ENCODE measurements around the gene PAGR1. TPM values are rescaled to one million over a fixed set of nuclear protein-coding genes. Genes with fewer than 3 reads are reported as not detected.
A peak's percentile ranks its signal among the peaks of the same experiment; 100 is the strongest.

The PAGR1 gene
- total and polyA plus RNA-seq, 9 of the 15 experiments (the other 6 are each of a cell fraction or from before 2014, with no cell fraction given) = 1.4 to 58.2 (median 16.8) TPM

DNA sequence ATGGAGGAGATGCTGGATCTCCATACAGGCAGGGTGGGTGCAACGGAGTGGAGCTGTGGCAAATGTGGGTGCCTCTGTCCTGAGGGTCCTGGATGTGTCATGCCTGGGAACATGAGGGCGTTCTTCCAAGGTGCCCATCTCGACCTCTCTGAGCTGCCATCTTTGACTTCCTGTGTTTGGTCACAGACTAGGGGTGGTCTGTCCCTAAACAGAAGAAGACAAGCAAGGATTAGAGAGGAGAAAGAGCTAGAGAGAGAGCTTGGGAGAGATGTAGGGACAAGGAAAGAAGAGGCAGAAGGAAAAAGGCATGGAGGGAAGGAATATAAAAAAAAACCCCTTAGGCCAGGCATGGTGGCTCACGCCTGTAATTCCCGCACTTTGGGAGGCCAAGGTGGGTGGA, 41.2 kb upstream of the PAGR1 start:
- 31% methylated on average over 5 of the region's 5 CpGs for WGBS (ENCODE audit: insufficient coverage, low coverage, missing lambda C conversion rate)
- Histone ChIP-seq H4K20me1 (replicated peaks; ENCODE audit: control insufficient read depth, insufficient read depth, low read length) (no peaks in the 10 kb centered on the region), H3K4me1 (replicated peaks in 1 of 2; ENCODE audit: control insufficient read depth in 2 of 2, insufficient read depth in 2 of 2, low read length in 2 of 2) (peaks cover 0 to 2% of the 10 kb centered on the region in 2 experiments; a peak in 2 of 5 replicates), H3K27ac (ENCODE audit: extremely low read depth, low read depth, low read length) (no peak overlapping the region), H3K27me3 (ENCODE audit: control insufficient read depth in 2 of 2, insufficient read depth in 2 of 2, low read length in 2 of 2) (peaks cover 13 to 21% of the 10 kb centered on the region in 2 experiments; a peak in 4 of 5 replicates), H2AFZ (ENCODE audit: low read depth, low read length) (no peak overlapping the region), H3K9me1 (ENCODE audit: control insufficient read depth, insufficient read depth, low read length) (no peaks in the 10 kb centered on the region), H3K9ac (ENCODE audit: insufficient read depth in 1 of 2, low read depth in 2 of 2, low read length in 2 of 2) (no peak overlapping the region), H3K4me3 (no peak overlapping the region), H3K9me3 (replicated peaks; ENCODE audit: control insufficient read depth, insufficient read depth, low read depth, low read length) (no peaks in the 10 kb centered on the region), H3K79me2 (ENCODE audit: control insufficient read depth, insufficient read depth, low read length) (no peaks in the 10 kb centered on the region), H3K36me3 (ENCODE audit: control insufficient read depth, insufficient read depth, low read length) (no peaks in the 10 kb centered on the region), H3K4me2 (ENCODE audit: insufficient read depth, low read length) (no peak overlapping the region)
- TF ChIP-seq ZNF134 (CRISPR knock-in tag; conservative IDR thresholded peaks at IDR 0.05) (peak; percentile 69), ZFPM2 (CRISPR knock-in tag; IDR thresholded peaks at IDR 0.05) (no peak)
- DNase-seq (ENCODE audit: extremely low read depth in 1 of 4, low spot score in 3 of 4) (no peak), FAIRE-seq (no peak), ATAC-seq (no peak)
- CTCF ChIA-PET (ENCODE audit: low intra/inter-chr PET ratio) = no interaction called here
- BruUV-seq (replicated peaks) = no TSS peak
- POLR2A ChIA-PET = interaction anchor here (1.0 to 2.8 kb wide), 2 partner anchors 10 to 15 kb away, joined by 3 to 10 read pairs; no protein-coding TSS in a partner anchor
- in situ Hi-C loops (cut with MboI) (no loop called here), intact Hi-C loops (cut with micrococcal nuclease) (no loop called here)

DNA sequence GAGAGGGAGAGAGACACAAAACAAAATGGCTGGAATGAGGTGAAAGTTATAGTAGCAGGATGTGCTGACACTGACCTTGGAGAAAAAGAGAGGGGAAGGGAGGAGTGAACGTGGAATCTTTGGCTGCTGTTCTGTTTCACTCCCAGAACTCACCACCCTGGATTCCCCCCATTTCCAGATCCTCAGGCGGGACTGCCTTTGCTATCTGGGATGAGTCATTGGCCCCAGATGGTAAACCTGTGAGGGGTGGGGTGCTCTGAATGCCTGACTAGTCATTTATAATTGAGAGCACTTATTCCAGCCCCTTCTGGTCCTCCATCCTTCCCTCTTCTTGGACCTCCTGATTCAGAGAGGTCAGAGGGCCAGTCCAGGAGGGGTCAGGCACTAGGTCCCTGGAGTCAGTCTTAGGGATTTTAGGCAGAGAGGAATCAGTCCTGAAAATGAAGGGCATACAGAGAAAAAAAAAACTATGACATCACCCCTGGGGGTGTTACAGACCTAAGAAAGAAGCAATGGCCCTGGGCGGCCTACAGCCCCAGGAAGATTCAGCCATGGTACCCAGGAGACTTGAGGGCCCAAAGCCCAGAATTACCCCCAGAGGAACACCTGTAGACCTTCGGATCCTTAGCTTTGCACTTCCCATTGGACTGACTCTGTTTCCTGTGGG, 40.1 kb upstream of the PAGR1 start:
- Histone ChIP-seq H3K9me1 (ENCODE audit: control insufficient read depth, insufficient read depth, low read length) (no peaks in the 10 kb centered on the region), H3K9ac (ENCODE audit: insufficient read depth in 1 of 2, low read depth in 2 of 2, low read length in 2 of 2) (no peak overlapping the region), H3K79me2 (ENCODE audit: control insufficient read depth, insufficient read depth, low read length) (no peaks in the 10 kb centered on the region), H4K20me1 (replicated peaks; ENCODE audit: control insufficient read depth, insufficient read depth, low read length) (0 out of 2 replicates have a peak, but pooled peaks cover 3% of the 10 kb centered on the region), H3K4me1 (replicated peaks in 1 of 2; ENCODE audit: control insufficient read depth in 2 of 2, insufficient read depth in 2 of 2, low read length in 2 of 2) (peaks cover 0 to 2% of the 10 kb centered on the region in 2 experiments; a peak in 2 of 5 replicates), H3K4me2 (ENCODE audit: insufficient read depth, low read length) (no peak overlapping the region), H3K4me3 (no peak overlapping the region), H3K9me3 (replicated peaks; ENCODE audit: control insufficient read depth, insufficient read depth, low read depth, low read length) (no peaks in the 10 kb centered on the region), H3K36me3 (ENCODE audit: control insufficient read depth, insufficient read depth, low read length) (no peaks in the 10 kb centered on the region), H3K27ac (ENCODE audit: extremely low read depth, low read depth, low read length) (no peak overlapping the region), H3K27me3 (ENCODE audit: control insufficient read depth in 2 of 2, insufficient read depth in 2 of 2, low read length in 2 of 2) (peaks cover 22 to 33% of the 10 kb centered on the region in 2 experiments; a peak in 4 of 5 replicates), H2AFZ (ENCODE audit: low read depth, low read length) (no peak overlapping the region)
- ChIA-PET POLR2A (interaction anchor here (1.0 kb wide), 1 partner anchor 14 kb away, joined by 3 read pairs; no protein-coding TSS in a partner anchor), CTCF (ENCODE audit: low intra/inter-chr PET ratio) (no interaction called here)
- ATAC-seq (peak; percentile 71), FAIRE-seq (peak; percentile 72), DNase-seq (ENCODE audit: extremely low read depth in 1 of 4, low spot score in 3 of 4) (peak; percentile 38 to 54 (median 50))
- intact Hi-C loops (cut with micrococcal nuclease) (no loop called here), in situ Hi-C loops (cut with MboI) (no loop called here)
- 14% methylated on average over 4 of the region's 4 CpGs for WGBS (ENCODE audit: insufficient coverage, low coverage, missing lambda C conversion rate)
- BruUV-seq (replicated peaks) = no TSS peak
- TF ChIP-seq TFAP4 (CRISPR knock-in tag; IDR thresholded peaks at IDR 0.05; ENCODE audit: borderline replicate concordance) (peak; percentile 32; the same call in 1 of the 2 replicates), TCF3 (CRISPR knock-in tag; IDR thresholded peaks at IDR 0.05) (0 out of 2 replicates have a peak, but pooled peaks have one; percentile 10), VEZF1 (CRISPR knock-in tag; IDR thresholded peaks at IDR 0.05) (peak; percentile 21; the same call in 1 of the 2 replicates), ZNF121 (CRISPR knock-in tag; conservative IDR thresholded peaks at IDR 0.05) (0 out of 2 replicates have a peak, but pooled peaks have one; percentile 25), EP400 (IDR thresholded peaks at IDR 0.05) (no peak), SRF (CRISPR knock-in tag; IDR thresholded peaks at IDR 0.05) (peak in 1 of 2 experiments; percentile 32; a peak in 1 of 4 replicates), FOSL1 (tag; conservative IDR thresholded peaks at IDR 0.05) (peak; percentile 88), NEUROD1 (IDR thresholded peaks at IDR 0.05; ENCODE audit: borderline replicate concordance, low read depth, low read length, partially characterized antibody) (peak; percentile 36)
- TF ChIP-seq, protein P1, sequence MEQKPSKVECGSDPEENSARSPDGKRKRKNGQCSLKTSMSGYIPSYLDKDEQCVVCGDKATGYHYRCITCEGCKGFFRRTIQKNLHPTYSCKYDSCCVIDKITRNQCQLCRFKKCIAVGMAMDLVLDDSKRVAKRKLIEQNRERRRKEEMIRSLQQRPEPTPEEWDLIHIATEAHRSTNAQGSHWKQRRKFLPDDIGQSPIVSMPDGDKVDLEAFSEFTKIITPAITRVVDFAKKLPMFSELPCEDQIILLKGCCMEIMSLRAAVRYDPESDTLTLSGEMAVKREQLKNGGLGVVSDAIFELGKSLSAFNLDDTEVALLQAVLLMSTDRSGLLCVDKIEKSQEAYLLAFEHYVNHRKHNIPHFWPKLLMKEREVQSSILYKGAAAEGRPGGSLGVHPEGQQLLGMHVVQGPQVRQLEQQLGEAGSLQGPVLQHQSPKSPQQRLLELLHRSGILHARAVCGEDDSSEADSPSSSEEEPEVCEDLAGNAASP (IDR thresholded peaks at IDR 0.05) = no peak

Data from K562 (cell line).